Gastrocnemius medialis (tissue), 4 donors: ENCODE data around the gene RBM6.

Experiments used
- CTCF ChIP-seq, 5 experiments: fragments of 450-650 bp in 3 of 5; fragments of 200-600 bp in 2 of 5; sonication (generic) in 2 of 5; IDR thresholded peaks in 4 of 5; conservative IDR thresholded peaks in 1 of 5; 1 replicate in 4 of 5; 2 replicates in 1 of 5; pipeline ENCODE4 v1.5.1; 2016 to 2019; ENCODE audit warnings: antibody characterized with exemption in 5 of 5, mild to moderate bottlenecking in 3 of 5, moderate library complexity in 3 of 5
- POLR2A ChIP-seq, 2 donors: fragments of 450-650 bp; IDR thresholded peaks; one replicate each; pipeline ENCODE4 v1.6.1; 2017; ENCODE audit warnings: antibody characterized with exemption in 2 of 2, mild to moderate bottlenecking in 2 of 2, moderate library complexity in 2 of 2

DNA sequence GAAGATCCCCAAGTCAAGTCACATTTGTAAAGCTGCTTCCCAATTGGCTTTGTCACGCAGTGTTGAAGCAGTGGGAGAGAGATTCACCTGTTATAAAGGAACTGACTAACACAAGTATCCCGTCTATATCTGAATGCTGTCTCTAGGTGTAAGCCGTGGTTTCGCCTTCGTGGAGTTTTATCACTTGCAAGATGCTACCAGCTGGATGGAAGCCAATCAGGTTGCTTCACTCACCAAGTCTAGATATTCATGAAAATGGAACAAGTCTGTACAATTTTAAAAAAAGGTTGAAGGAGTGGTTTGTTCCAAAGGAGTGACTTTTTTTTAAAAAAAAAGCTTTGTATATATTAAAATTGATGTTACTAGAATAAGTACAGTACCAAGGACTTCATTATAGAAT is 160.4 kb downstream of the RBM6 start:
- TF ChIP-seq POLR2A (IDR thresholded peaks at IDR 0.05) = no peak
- no peak for TF ChIP-seq CTCF (IDR thresholded peaks at IDR 0.05 in 4 of 5, conservative IDR thresholded peaks at IDR 0.05 in 1 of 5)
